Inflammatory macrophage (primary cell): ENCODE data around the gene ZNF277.
"Not testable (repeated sequence)": the region's sequence is repeated elsewhere in the genome, so short reads cannot be mapped to it uniquely, and the experiment has no call there.

ENCODE experiments used
- DNase-seq, 2 donors: peaks; one replicate each; pipeline ENCODE4 v3.0.0-alpha.2; 2020 to 2022

The ZNF277 gene

GRCh38 chr7:112212571-112212970 lies 6.1 kb downstream of the ZNF277 start:
- no peak for DNase-seq

- no peak for DNase-seq
Measured at GRCh38 chr7:112213735-112214134, 7.2 kb downstream of the ZNF277 start.

- DNase-seq: no peak
Measured at GRCh38 chr7:112214268-112214667, 7.8 kb downstream of the ZNF277 start.

GRCh38 chr7:112214883-112215282 lies 8.4 kb downstream of the ZNF277 start:
- no peak for DNase-seq

- DNase-seq: no peak
Measured at GRCh38 chr7:112215787-112216186, 9.3 kb downstream of the ZNF277 start.

GRCh38 chr7:112220877-112221434 lies 14.5 kb downstream of the ZNF277 start:
- no peak for DNase-seq

GRCh38 chr7:112223310-112223709 lies 16.8 kb downstream of the ZNF277 start:
- DNase-seq: no peak

- DNase-seq: no peak
Measured at GRCh38 chr7:112224186-112224585, 17.7 kb downstream of the ZNF277 start.

GRCh38 chr7:112225006-112225405 lies 18.5 kb downstream of the ZNF277 start:
- no peak for DNase-seq

- no peak for DNase-seq
Measured at GRCh38 chr7:112226701-112227276, 20.3 kb downstream of the ZNF277 start.

GRCh38 chr7:112228632-112229031 lies 22.1 kb downstream of the ZNF277 start:
- DNase-seq: no peak

- no peak for DNase-seq
Measured at GRCh38 chr7:112232212-112232978, 25.9 kb downstream of the ZNF277 start.

- DNase-seq: no peak
Measured at GRCh38 chr7:112233048-112233697, 26.7 kb downstream of the ZNF277 start.

- DNase-seq: no peak
Measured at GRCh38 chr7:112234147-112234546, 27.7 kb downstream of the ZNF277 start.

GRCh38 chr7:112236597-112236996 lies 30.1 kb downstream of the ZNF277 start:
- no peak for DNase-seq

GRCh38 chr7:112238330-112238729 lies 31.8 kb downstream of the ZNF277 start:
- DNase-seq: no peak

GRCh38 chr7:112238852-112239610 lies 32.5 kb downstream of the ZNF277 start:
- no peak for DNase-seq

GRCh38 chr7:112248598-112248997 lies 42.1 kb downstream of the ZNF277 start:
- DNase-seq: no peak

GRCh38 chr7:112249967-112250366 lies 43.5 kb downstream of the ZNF277 start:
- not testable (repeated sequence) for DNase-seq

- DNase-seq: no peak
Measured at GRCh38 chr7:112252141-112252540, 45.6 kb downstream of the ZNF277 start.

GRCh38 chr7:112252691-112253090 lies 46.2 kb downstream of the ZNF277 start:
- no peak for DNase-seq

GRCh38 chr7:112254156-112254555 lies 47.7 kb downstream of the ZNF277 start:
- DNase-seq: no peak
